ENCODE results near the gene ADAM10.
"Not testable (repeated sequence)": the region's sequence is repeated elsewhere in the genome, so short reads cannot be mapped to it uniquely, and the experiment has no call there.

ADAM10 gene

DNA sequence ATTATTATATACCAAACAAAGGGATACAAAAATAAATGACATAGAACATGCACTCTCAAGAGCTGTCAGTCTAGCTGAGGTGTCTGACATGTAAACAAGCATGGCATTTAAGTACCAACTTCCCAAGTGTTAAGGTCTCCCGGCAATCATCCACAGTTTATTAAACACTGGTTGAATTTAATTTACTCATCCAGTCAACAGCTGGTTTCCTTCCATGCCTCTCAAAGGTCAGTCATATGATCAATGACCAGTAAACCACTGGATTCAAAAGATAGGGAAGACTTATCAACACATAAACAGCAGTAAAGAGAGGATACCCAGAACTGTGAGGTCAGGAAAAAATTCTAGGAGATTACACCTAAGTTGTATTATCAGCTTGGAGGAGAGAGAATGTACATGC is 80.4 kb downstream of the ADAM10 start:
- DNase-seq, result no peak

DNA sequence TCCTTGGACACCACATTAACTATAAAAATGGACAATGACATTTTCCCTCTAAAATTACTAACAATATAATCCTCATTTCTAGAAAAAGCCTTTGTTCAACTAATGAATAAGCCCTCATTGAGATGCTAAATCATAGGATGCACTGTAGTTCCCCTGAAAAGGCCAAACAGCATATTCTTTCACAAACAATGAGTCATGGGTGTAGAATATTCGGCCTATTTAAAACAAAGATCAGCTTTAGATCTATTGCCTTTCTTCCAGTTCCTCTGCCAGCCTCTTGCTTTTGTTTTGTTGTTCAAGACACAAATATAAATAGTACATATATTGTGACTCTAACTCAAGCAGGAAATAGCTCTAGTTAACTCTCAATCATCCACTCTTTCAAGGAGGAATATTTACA is 82.5 kb downstream of the ADAM10 start:
- DNase-seq, result no peak

- no peak for DNase-seq
Observed at GRCh38 chr15:58665672-58666071, 83.8 kb downstream of the ADAM10 start.

- no peak for DNase-seq
Observed at GRCh38 chr15:58650102-58650501, 99.4 kb downstream of the ADAM10 start.

- DNase-seq, result no peak
Observed at GRCh38 chr15:58649175-58649574, 100.3 kb downstream of the ADAM10 start.

DNA sequence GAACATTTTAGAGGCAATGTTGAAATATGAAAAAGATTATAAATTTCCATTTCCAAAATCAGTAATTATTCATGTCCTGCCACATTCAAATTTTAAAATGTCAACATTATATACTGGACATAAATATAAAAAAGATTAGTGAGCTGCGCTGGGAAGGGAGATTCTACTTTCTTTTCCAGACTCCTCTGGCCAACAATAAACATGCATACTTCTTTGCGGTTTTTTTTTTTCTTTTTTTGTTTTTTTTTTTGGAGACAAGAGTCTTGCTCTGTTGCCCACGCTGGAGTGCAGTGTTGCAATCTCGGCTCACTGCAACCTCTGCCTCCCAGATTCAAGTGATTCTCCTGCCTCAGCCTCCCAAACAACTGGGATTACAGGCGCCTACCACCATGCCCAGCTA is 105.5 kb downstream of the ADAM10 start:
- DNase-seq, result no peak

DNA sequence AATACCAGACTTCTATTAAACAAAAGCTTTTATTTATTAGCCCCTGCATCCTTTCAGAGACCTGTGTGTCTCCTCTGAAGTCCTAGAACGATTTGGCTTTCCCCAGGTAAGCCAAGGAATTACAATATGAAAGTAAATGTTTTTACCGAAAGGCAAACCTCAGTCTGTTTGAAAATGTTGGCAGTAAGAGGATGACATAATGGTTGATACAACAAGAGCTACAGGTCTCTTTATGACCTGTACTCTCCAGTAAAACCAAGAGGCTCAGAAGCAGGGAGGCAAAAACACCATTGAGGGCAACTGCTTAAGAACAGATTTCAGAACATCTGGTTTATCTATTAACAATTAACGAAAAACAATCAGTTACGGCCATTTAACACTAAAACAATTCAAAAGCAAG is 107.8 kb downstream of the ADAM10 start:
- no peak for DNase-seq

DNA sequence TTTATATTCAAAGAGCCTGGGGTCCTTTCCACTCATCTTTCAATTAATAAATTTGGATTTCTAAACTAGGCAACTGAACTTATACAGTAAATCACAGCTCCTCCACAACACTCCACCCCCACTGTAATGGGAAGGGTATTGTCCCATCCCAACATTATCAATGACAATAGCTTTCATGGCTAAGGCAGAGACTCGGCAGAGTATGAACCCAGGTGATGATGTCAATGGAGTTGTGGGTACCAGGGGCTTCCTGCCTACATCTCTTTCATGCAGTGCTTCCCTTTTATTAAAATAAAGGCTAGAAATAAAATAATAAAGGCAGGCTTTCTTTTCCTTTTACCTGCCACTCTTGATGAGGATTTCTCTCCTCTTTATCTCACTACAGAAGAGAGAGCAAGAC is 109.5 kb downstream of the ADAM10 start:
- no peak for DNase-seq

DNA sequence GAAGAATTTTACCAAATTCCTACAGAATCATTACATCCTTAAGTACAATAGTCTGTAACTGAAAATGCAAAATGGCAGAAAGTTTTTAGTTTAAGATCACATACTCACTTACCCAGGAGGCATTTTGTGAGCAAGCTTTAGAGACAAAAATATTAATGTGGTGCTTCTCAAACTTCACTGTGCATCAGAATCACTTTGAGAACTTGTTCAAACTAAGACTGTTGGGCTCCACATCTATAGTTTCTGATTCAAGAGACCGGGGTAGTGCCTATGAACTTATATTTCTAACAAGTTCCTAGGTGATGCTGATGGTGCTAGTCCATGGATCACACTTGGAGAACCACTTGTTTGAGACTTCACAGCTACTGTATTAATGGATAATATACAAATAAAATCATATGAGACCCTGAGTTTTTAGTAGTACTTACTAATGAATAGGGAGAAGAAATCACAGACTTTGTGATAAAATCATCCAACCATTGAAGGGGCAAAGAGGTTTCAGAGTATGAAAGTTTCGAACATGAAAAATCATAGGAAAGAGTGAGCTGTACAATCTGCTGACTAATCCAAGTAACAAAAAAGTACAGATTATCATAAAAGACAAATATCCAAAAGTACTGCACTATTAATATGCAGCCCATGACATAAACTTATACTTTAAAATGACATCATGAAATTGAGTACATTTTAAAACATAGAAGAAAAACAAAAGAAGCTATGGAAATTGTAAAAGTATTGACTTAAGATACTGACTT is 110.3 kb downstream of the ADAM10 start:
- DNase-seq, result no peak

GRCh38 chr15:58632789-58633188 is 116.7 kb downstream of the ADAM10 start:
- DNase-seq, result no peak

DNA sequence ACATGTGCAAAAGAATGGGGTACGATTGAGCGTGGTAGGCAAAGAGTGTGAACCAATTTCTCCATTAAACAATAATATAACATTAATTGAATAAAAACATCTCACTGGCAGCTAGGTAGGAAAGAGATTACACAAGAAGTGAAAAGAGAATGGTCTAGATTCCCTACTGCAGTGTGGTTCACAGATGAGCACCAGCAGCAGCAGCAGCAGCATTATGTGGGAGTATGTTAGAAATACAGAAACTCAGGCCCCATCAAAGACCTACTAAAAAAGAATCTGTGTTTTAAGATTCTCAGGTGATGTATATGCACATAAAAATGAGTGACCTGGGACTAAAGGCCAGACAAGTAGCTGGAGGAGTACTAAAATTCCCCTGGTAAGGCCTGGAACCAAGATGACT is 118.2 kb downstream of the ADAM10 start:
- no peak for DNase-seq

DNA sequence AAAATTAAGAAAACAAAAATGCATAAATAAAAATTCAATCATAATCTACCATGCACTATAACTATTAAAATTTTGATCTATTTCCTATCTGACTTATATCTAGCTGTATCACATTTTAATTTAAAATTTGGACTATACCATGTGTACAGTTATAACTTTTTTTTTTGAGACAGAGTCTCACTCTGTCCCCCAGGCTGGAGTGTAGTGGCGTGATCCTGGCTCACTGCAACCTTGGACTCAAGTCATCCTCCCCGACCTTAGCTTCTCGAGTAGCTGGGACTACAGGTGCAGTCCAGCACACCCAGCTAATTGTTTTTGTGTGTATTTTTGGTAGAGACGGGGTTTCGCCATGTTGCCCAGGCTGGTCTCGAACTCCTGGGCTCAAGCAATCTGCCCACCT is 119.9 kb downstream of the ADAM10 start:
- DNase-seq, result no peak

DNA sequence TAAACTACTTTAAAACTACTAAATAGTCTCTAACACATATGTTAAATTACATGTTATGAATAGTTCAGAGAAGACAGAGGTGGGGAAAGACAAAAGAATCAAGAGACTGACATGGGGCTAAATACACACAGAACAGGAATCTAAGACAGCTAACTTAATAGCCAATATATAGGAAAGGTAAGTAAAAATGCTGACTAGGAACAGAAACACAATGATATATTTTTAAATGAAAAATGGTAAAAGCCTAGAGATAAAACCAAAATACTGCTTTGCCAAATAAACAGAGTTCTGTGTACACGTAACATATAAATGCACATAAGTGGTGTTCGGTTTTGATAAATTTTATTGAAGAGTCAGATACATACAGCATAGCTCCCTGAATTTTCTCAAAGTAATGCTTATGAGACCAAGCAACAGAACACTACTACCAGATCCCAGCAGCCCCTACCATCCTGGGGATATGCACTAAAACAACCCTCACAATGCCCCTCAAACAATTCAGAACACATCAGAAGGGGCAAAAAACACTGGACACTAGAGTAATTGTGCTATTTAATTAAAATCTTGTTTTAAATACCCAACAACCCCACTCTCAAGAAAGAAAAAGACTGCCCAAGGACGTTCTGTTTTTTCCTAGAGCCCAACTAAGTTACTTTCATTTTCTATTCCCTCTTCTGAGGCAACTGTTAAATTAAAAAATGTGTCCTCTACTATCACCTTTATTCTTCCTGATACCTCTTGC is 121.1 kb downstream of the ADAM10 start:
- DNase-seq, result no peak

DNA sequence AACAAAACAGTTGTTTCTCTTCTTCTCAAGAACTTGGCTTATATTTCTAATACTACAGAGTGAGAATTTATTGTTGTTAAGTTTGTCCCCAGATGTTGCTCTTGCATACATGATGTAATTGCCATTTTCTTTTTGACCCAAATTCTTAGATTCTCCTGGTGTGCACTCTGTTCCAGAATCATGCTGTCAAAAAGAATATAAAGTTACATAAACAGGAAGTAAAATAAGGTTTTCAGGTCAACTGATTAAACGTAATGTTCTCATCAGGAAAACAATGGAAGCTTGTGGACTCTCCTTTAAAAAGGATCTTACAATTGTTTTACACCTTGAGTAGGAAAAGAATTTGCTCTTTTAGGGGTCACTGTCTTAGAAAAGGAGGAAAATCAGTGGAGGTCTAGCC is 121.8 kb downstream of the ADAM10 start:
- no peak for DNase-seq

DNA sequence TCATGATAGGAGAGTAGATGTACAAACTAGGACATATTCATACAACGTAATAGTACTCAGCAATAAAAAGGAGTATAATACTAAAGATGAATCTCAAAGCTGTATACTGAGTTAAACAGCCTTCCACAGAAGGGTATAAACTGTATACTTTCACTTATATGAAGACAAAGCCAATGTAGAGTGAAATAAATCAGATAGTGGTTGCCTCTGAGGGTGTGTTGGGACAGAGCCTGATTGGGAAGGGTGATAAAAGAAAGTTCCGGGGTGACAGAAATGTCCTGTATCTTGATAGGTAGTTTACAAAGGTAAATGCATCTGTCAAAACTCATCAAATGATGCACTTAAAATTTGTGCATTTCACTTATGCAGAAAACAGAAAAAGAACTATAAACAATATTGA is 122.5 kb downstream of the ADAM10 start:
- no peak for DNase-seq

DNA sequence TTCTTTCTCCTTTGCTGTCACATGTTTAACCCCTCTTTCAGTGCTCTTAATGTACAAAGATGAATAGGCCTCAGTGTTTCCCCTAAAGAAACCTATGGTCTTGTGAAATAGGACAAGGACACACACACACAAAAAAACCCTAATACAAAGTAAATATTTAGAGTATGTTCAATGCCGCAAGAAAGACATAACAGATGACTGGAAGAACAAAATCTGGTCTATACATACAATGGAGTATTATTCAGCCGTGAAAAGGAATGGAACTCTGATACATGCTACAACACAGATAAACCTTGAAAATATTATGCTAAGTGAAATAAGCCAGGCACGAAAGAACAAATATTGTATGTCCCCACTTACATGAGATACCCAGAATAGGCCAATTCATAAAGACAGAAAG is 123.1 kb downstream of the ADAM10 start:
- no peak for DNase-seq

GRCh38 chr15:58622877-58623276 is 126.6 kb downstream of the ADAM10 start:
- DNase-seq, result no peak

DNA sequence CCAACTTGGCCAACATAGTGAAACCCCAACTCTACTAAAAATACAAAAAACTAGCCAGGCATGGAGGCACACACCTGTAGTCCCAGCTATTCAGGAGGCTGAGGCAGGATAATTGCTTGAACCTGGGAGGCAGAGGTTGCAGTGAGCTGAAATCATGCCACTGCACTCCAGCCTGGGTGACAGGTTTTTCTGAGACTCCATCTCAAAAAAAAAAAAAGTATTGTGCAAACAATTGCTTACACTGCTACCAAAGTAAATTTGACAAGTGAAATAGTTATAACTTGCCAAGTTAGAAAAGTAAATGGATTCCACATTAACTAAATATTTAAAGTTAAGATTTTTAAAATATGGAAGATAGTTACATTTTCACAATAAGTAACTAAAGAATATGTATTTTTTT is 129.2 kb downstream of the ADAM10 start:
- DNase-seq, result not testable (repeated sequence)

GRCh38 chr15:58616171-58616570 is 133.3 kb downstream of the ADAM10 start:
- DNase-seq, result no peak

GRCh38 chr15:58611731-58612676 is 137.5 kb downstream of the ADAM10 start:
- no peak for DNase-seq

GRCh38 chr15:58608711-58609110 is 140.8 kb downstream of the ADAM10 start:
- no peak for DNase-seq

DNA sequence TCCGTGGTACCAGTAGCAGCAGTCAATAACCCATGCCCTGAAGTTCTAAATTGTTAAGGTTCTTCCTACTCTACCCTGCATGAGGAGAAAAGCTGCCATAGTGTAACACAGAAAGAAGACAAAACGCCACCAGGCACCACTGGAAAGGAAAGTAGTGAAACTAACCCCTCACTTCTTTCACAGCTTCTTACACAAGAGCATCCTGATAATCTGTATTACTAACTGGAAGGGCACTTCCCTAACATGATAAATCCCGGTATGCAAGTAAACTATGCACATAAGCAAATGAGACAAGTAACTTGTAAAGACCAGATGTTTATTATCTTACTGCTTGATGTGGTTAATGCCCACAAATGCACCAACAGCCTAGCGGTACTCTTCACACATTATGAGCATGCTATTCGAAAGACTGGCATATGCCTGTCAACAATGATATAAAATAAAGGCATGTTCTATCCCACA is 141.3 kb downstream of the ADAM10 start:
- no peak for DNase-seq

GRCh38 chr15:58606577-58607080 is 142.9 kb downstream of the ADAM10 start:
- DNase-seq, result no peak

Data from NCI-H446 treated with DMSO at 0.1 percent for 48 hours (cell line).